Measurements from ENCODE around the gene TBKBP1.

DNA sequence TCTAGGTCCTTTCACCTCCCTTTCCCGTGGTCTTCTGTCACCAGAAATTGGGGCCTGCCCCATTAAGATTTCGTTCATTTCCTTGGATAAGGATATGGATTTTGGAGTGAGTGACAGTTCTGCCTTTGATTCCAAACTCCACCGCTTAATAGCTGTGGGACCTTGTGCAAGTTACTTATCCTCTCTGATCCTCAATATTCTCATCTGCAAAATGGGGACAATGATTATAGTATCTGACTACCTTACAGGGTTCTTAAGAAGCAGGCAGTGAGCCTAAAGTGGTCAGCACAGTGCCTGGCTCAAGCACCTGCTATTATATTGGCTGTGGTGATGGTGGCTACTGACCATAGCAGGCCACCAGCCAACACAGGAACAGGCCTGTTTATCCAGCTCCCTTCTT, 15.6 kb downstream of the TBKBP1 start:
- TF ChIP-seq EP300 (IDR thresholded peaks at IDR 0.05; ENCODE audit: low read depth), result no peak
- TF ChIP-seq, protein P1, sequence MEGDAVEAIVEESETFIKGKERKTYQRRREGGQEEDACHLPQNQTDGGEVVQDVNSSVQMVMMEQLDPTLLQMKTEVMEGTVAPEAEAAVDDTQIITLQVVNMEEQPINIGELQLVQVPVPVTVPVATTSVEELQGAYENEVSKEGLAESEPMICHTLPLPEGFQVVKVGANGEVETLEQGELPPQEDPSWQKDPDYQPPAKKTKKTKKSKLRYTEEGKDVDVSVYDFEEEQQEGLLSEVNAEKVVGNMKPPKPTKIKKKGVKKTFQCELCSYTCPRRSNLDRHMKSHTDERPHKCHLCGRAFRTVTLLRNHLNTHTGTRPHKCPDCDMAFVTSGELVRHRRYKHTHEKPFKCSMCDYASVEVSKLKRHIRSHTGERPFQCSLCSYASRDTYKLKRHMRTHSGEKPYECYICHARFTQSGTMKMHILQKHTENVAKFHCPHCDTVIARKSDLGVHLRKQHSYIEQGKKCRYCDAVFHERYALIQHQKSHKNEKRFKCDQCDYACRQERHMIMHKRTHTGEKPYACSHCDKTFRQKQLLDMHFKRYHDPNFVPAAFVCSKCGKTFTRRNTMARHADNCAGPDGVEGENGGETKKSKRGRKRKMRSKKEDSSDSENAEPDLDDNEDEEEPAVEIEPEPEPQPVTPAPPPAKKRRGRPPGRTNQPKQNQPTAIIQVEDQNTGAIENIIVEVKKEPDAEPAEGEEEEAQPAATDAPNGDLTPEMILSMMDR (IDR thresholded peaks at IDR 0.05), result no peak

All from transverse colon (tissue), 3 donors.